OCI-LY1 (cell line): ENCODE data around the gene DBNL.

Source experiments
- EZH2 ChIP-seq: fragments of 200-600 bp; sonication (generic), shearing (Covaris generic); IDR thresholded peaks from 2 replicates; pipeline ENCODE4 v1.8.0; 2017; ENCODE audit warnings: borderline replicate concordance, mixed run types, mild to moderate bottlenecking, antibody characterized with exemption, low read length, moderate library complexity, mixed read lengths
- TF ChIP-seq, protein P1 (sequence below): fragments of 200-600 bp; sonication (generic), shearing (Covaris generic); IDR thresholded peaks from 2 replicates; pipeline ENCODE4 v1.5.1; 2017; ENCODE audit warnings: mild to moderate bottlenecking, antibody characterized with exemption, low read length, moderate library complexity, mixed read lengths

GRCh38 chr7:44052771-44053365 is 8.4 kb downstream of the DBNL start:
- TF ChIP-seq, protein P1, sequence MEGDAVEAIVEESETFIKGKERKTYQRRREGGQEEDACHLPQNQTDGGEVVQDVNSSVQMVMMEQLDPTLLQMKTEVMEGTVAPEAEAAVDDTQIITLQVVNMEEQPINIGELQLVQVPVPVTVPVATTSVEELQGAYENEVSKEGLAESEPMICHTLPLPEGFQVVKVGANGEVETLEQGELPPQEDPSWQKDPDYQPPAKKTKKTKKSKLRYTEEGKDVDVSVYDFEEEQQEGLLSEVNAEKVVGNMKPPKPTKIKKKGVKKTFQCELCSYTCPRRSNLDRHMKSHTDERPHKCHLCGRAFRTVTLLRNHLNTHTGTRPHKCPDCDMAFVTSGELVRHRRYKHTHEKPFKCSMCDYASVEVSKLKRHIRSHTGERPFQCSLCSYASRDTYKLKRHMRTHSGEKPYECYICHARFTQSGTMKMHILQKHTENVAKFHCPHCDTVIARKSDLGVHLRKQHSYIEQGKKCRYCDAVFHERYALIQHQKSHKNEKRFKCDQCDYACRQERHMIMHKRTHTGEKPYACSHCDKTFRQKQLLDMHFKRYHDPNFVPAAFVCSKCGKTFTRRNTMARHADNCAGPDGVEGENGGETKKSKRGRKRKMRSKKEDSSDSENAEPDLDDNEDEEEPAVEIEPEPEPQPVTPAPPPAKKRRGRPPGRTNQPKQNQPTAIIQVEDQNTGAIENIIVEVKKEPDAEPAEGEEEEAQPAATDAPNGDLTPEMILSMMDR: no peak
- TF ChIP-seq EZH2: no peak
